Measurements from ENCODE around the gene TMEM219. TPM values are rescaled to one million over a fixed set of nuclear protein-coding genes. Genes with fewer than 3 reads are reported as not detected.

TMEM219 gene
- total and polyA plus RNA-seq, 4 donors, result 56.4 to 210 (median 134) TPM

DNA sequence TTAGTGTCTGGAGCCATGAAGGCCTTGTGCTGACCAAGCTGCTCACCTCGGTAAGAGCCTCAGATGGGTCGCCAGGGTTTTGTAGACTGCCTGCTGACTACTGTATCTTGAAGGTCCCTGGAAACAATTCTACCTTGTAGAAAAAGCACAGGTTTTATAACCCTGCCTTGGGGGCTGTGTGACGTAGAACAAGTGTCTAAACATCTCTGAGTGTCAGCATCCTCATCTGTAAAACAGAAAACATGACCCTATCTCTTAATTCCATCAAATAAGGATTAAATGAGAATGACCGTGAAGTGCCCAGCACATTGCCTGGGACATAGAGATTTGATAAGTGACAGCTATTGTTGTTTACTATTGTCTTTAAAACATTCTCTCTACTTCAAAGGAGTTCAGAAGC is 6.3 kb downstream of the TMEM219 start:
- H3K36me3 ChIP-seq (ENCODE audit: control insufficient read depth in 4 of 4, insufficient read depth in 4 of 4, low read length in 4 of 4), result peaks cover 14 to 23% (median 15%) of the 10 kb centered on the region in 4 donors
- DNase-seq (no peak), ATAC-seq (ENCODE audit: insufficient read depth, low FRiP score) (no peak)
- H3K4me3 ChIP-seq, result no peak overlapping the region
- peak overlapping the region in 1 of 2 donors; percentile 24 for H3K27ac ChIP-seq (ENCODE audit: low read depth in 1 of 2, low read length in 1 of 2)
- H3K9me3 ChIP-seq (ENCODE audit: control insufficient read depth in 4 of 4, insufficient read depth in 3 of 4, low read length in 3 of 4), result peaks cover 0 to 3% (median 0%) of the 10 kb centered on the region in 4 donors
- no peak overlapping the region for H3K9ac ChIP-seq (ENCODE audit: insufficient read depth in 1 of 2, low read length in 2 of 2)
- H3K27me3 ChIP-seq (ENCODE audit: control insufficient read depth in 3 of 3, insufficient read depth in 3 of 3, low read length in 2 of 3), result no peaks in the 10 kb centered on the region
- peaks cover 0 to 4% (median 1%) of the 10 kb centered on the region in 5 donors for H3K4me1 ChIP-seq (ENCODE audit: control insufficient read depth in 5 of 5, insufficient read depth in 5 of 5, low read length in 5 of 5)
- no peak for TF ChIP-seq CTCF (IDR thresholded peaks at IDR 0.05; ENCODE audit: control extremely low read depth, extremely low read depth)
- WGBS, 2 donors, result 93 to 99% methylated on average over 4 of the region's 4 CpGs

- DNase-seq (no peak), ATAC-seq (ENCODE audit: insufficient read depth, low FRiP score) (no peak)
- Histone ChIP-seq H3K4me1 (ENCODE audit: control insufficient read depth in 5 of 5, insufficient read depth in 5 of 5, low read length in 5 of 5) (peaks cover 10 to 17% (median 12%) of the 10 kb centered on the region in 5 donors), H3K9ac (ENCODE audit: insufficient read depth in 1 of 2, low read length in 2 of 2) (no peak overlapping the region), H3K27ac (ENCODE audit: low read depth in 1 of 2, low read length in 1 of 2) (no peak overlapping the region), H3K9me3 (ENCODE audit: control insufficient read depth in 4 of 4, insufficient read depth in 3 of 4, low read length in 3 of 4) (peaks cover 0 to 3% (median 0%) of the 10 kb centered on the region in 4 donors), H3K27me3 (ENCODE audit: control insufficient read depth in 3 of 3, insufficient read depth in 3 of 3, low read length in 2 of 3) (no peaks in the 10 kb centered on the region), H3K36me3 (ENCODE audit: control insufficient read depth in 4 of 4, insufficient read depth in 4 of 4, low read length in 4 of 4) (peaks cover 11 to 22% (median 14%) of the 10 kb centered on the region in 4 donors), H3K4me3 (no peak overlapping the region)
- 92 to 98% methylated on average over 8 of the region's 8 CpGs for WGBS, 2 donors
- TF ChIP-seq CTCF (IDR thresholded peaks at IDR 0.05; ENCODE audit: control extremely low read depth, extremely low read depth), result no peak
Observed at GRCh38 chr16:29971304-29971703, 9.4 kb downstream of the TMEM219 start.

GRCh38 chr16:29972500-29972899 is 10.6 kb downstream of the TMEM219 start:
- H3K27me3 ChIP-seq (ENCODE audit: control insufficient read depth in 3 of 3, insufficient read depth in 3 of 3, low read length in 2 of 3), result no peaks in the 10 kb centered on the region
- ATAC-seq (ENCODE audit: insufficient read depth, low FRiP score) (no peak), DNase-seq (no peak)
- no peak overlapping the region for H3K9ac ChIP-seq (ENCODE audit: insufficient read depth in 1 of 2, low read length in 2 of 2)
- H3K4me3 ChIP-seq, result no peak overlapping the region
- peaks cover 11 to 22% (median 18%) of the 10 kb centered on the region in 4 donors for H3K36me3 ChIP-seq (ENCODE audit: control insufficient read depth in 4 of 4, insufficient read depth in 4 of 4, low read length in 4 of 4)
- no peak overlapping the region for H3K27ac ChIP-seq (ENCODE audit: low read depth in 1 of 2, low read length in 1 of 2)
- TF ChIP-seq CTCF (IDR thresholded peaks at IDR 0.05; ENCODE audit: control extremely low read depth, extremely low read depth), result no peak
- WGBS, 2 donors, result 84 to 86% methylated on average over 1 of the region's 1 CpG
- H3K9me3 ChIP-seq (ENCODE audit: control insufficient read depth in 4 of 4, insufficient read depth in 3 of 4, low read length in 3 of 4), result peaks cover 0 to 3% (median 0%) of the 10 kb centered on the region in 4 donors
- H3K4me1 ChIP-seq (ENCODE audit: control insufficient read depth in 5 of 5, insufficient read depth in 5 of 5, low read length in 5 of 5), result peaks cover 14 to 24% (median 19%) of the 10 kb centered on the region in 5 donors

- DNase-seq (no peak), ATAC-seq (ENCODE audit: insufficient read depth, low FRiP score) (no peak)
- WGBS, 2 donors, result 67% methylated on average over 6 of the region's 6 CpGs
- H3K27me3 ChIP-seq (ENCODE audit: control insufficient read depth in 3 of 3, insufficient read depth in 3 of 3, low read length in 2 of 3), result no peaks in the 10 kb centered on the region
- H3K9ac ChIP-seq (ENCODE audit: insufficient read depth in 1 of 2, low read length in 2 of 2), result no peak overlapping the region
- TF ChIP-seq CTCF (IDR thresholded peaks at IDR 0.05; ENCODE audit: control extremely low read depth, extremely low read depth), result no peak
- H3K27ac ChIP-seq (ENCODE audit: low read depth in 1 of 2, low read length in 1 of 2), result no peak overlapping the region
- no peak overlapping the region for H3K4me3 ChIP-seq
- H3K36me3 ChIP-seq (ENCODE audit: control insufficient read depth in 4 of 4, insufficient read depth in 4 of 4, low read length in 4 of 4), result peaks cover 11 to 22% (median 20%) of the 10 kb centered on the region in 4 donors
- peaks cover 0 to 3% (median 0%) of the 10 kb centered on the region in 4 donors for H3K9me3 ChIP-seq (ENCODE audit: control insufficient read depth in 4 of 4, insufficient read depth in 3 of 4, low read length in 3 of 4)
- peaks cover 14 to 24% (median 21%) of the 10 kb centered on the region in 5 donors for H3K4me1 ChIP-seq (ENCODE audit: control insufficient read depth in 5 of 5, insufficient read depth in 5 of 5, low read length in 5 of 5)
Observed at GRCh38 chr16:29972992-29973383, 11.1 kb downstream of the TMEM219 start.
